Lower leg skin (tissue), 3 donors: Measurements from ENCODE around the gene RBMXL3.

Experiments used
- CTCF ChIP-seq, 3 donors: fragments of 450-650 bp; IDR thresholded peaks; one replicate each; pipeline ENCODE4 v1.5.1; 2016; ENCODE audit warnings: antibody characterized with exemption in 3 of 3, mild to moderate bottlenecking in 3 of 3, moderate library complexity in 2 of 3
- POLR2A ChIP-seq, 2 donors: fragments of 450-650 bp; IDR thresholded peaks; one replicate each; pipeline ENCODE4 v1.6.1; 2016 to 2017; ENCODE audit warnings: antibody characterized with exemption in 2 of 2, mild to moderate bottlenecking in 1 of 2, moderate library complexity in 1 of 2

DNA sequence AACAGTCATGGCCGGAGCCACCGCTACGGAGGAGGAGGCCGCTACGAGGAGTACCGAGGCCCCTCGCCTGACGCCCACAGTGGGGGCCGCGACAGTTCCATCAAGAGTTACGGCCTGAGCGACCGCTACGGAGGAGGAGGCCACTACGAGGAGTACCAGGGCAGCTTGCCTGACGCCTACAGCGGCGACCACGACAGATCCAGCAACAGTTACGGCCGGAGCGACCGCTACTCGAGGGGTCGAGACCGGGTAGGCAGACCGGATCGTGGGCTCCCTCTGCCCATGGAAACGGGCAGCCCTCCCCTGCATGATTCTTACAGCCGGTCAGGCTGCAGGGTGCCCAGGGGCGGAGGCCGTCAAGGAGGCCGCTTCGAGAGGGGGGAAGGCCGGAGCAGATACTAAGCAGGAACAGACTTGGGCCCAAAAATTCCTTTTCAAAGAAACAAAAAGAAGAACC, 3.1 kb downstream of the RBMXL3 start:
- TF ChIP-seq CTCF (IDR thresholded peaks at IDR 0.05) (no peak), POLR2A (IDR thresholded peaks at IDR 0.05) (no peak)
